Right lobe of liver (tissue), 6 donors: ENCODE measurements around the gene FILIP1L. TPM values are rescaled to one million over a fixed set of nuclear protein-coding genes. Genes with fewer than 3 reads are reported as not detected.
A peak's percentile ranks its signal among the peaks of the same experiment; 100 is the strongest.

ENCODE experiments used
- ATAC-seq, 4 donors: fragments of 200-7000 bp; cut with Tn5 transposase; one replicate each; pipeline ENCODE4 v1.9.1; 2020; ENCODE audit warnings: mild to moderate bottlenecking in 4 of 4, moderate library complexity in 4 of 4
- DNase-seq, 3 donors: peaks; one replicate each; pipeline ENCODE4 v3.0.0-alpha.2; 2020
- H3K27ac ChIP-seq, 3 donors: fragments of 200-600 bp; one replicate each; pipeline ENCODE4 v1.8.0; 2022
- H3K27me3 ChIP-seq, 2 donors: fragments of 200-600 bp; one replicate each; pipeline ENCODE4 v1.8.0; 2022
- H3K36me3 ChIP-seq, 4 donors: fragments of 200-600 bp; sonication (generic) in 1 of 4; one replicate each; pipeline versions ENCODE4 v1.5.1 to v1.8.0; 2017 to 2022; ENCODE audit warnings: control low read depth in 1 of 4
- H3K4me1 ChIP-seq, 4 donors: fragments of 200-600 bp; sonication (generic) in 1 of 4; one replicate each; pipeline versions ENCODE4 v1.5.1 to v1.8.0; 2017 to 2022; ENCODE audit warnings: control low read depth in 1 of 4
- H3K4me3 ChIP-seq, 3 donors: fragments of 200-600 bp; one replicate each; pipeline ENCODE4 v1.8.0; 2022
- H3K9me3 ChIP-seq, 4 donors: fragments of 200-600 bp; sonication (generic) in 1 of 4; one replicate each; pipeline versions ENCODE4 v1.5.1 to v1.8.0; 2017 to 2022; ENCODE audit warnings: control low read depth in 1 of 4
- POLR2A ChIP-seq: fragments of 450-650 bp; IDR thresholded peaks from one replicate; pipeline ENCODE4 v1.6.1; 2017; ENCODE audit warnings: antibody characterized with exemption, mild to moderate bottlenecking
- WGBS: methylation state at CpG from one replicate; pipeline ENCODE4 v1.1.6; 2018; ENCODE audit warnings: low coverage, low lambda C conversion rate; ENCODE audit not compliant: insufficient coverage; ENCODE audit errors: missing lambda C conversion rate; 5-methylcytosine and 5-hydroxymethylcytosine counted together
- intact Hi-C, 2 donors: fragments of 100-400 bp; cut with DNase I; formaldehyde crosslinking; loops; one replicate each; pipeline versions ENCODE4 v1.11.2 to v1.14.1; 2022
- total RNA-seq, 6 experiments: library from RNA; depleted of rRNA in 2 of 6; stranded (reverse); fragments of >200 nt in 2 of 6; fragmentation: NEBNext Ultra II Directional in 3 of 6; extraction: Animal tissue kit (Norgen Biotek cat#: 25700) in 3 of 6; gene quantifications; one replicate each; pipeline versions ENCODE4 v1.1.0 to v1.2.4, GENCODE V29; 2016 to 2023
- TF ChIP-seq, protein P1 (sequence below), 4 donors: fragments of 200-600 bp in 3 of 4; fragments of 450-650 bp in 1 of 4; IDR thresholded peaks; one replicate each; pipeline versions ENCODE4 v1.5.1 to v1.8.0; 2016 to 2022; ENCODE audit warnings: antibody characterized with exemption in 4 of 4, mild to moderate bottlenecking in 2 of 4
- donor health status: DM: no; HTN: yes; CAD: no.
- donor health status: DM: no; HTN: no; CAD: no.
- donor health status: DM: no; HTN: no; CAD: no.
- donor health status: DM: no; HTN: yes; CAD: no.
- donor health status: DM: no; HTN: yes; CAD: no.

Gene FILIP1L
- total RNA-seq, 6 experiments from 2014 or later = 0.97 to 10.8 (median 3.6) TPM

DNA sequence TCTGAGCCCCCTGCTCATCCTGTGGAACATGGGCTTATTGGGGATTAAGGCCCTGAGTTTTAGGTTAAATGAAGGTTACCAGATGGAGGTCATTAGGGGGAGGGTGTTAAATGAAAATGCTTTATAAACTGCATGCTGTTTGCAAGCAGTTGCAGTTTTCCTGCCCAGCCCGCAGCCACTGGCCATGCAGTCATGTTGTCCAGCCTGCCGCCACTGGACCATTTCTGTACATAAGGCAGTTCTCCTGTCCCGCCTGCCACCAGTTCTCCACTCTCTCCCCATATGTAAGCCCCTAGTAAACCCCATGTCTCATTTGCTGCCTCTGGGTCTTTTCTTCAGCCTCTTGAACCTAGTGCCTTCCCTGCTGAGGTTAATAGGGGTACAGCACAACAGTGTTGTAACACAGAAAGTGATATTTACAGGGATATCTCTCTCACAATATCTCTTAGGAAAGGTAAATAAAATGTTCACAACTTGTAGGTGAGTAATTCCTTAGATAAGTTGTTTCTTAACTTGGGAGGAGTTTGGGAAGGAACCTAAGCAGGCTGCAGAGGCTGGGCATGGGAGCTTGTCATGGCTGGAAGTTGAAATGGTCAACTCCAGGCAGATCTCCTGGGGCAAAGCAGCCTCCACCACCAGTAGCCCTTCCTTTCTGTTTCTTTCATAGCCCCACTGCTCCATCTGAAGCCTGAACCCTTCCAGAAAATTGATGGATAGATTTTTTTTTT lies 148.5 kb downstream of the FILIP1L start:
- Histone ChIP-seq H3K4me3 (no peak overlapping the region), H3K4me1 (no peaks in the 10 kb centered on the region), H3K36me3 (no peaks in the 10 kb centered on the region), H3K27ac (no peak overlapping the region), H3K27me3 (no peaks in the 10 kb centered on the region), H3K9me3 (no peaks in the 10 kb centered on the region)
- DNase-seq (no peak), ATAC-seq (no peak)
- no peak for TF ChIP-seq POLR2A
- TF ChIP-seq, protein P1, sequence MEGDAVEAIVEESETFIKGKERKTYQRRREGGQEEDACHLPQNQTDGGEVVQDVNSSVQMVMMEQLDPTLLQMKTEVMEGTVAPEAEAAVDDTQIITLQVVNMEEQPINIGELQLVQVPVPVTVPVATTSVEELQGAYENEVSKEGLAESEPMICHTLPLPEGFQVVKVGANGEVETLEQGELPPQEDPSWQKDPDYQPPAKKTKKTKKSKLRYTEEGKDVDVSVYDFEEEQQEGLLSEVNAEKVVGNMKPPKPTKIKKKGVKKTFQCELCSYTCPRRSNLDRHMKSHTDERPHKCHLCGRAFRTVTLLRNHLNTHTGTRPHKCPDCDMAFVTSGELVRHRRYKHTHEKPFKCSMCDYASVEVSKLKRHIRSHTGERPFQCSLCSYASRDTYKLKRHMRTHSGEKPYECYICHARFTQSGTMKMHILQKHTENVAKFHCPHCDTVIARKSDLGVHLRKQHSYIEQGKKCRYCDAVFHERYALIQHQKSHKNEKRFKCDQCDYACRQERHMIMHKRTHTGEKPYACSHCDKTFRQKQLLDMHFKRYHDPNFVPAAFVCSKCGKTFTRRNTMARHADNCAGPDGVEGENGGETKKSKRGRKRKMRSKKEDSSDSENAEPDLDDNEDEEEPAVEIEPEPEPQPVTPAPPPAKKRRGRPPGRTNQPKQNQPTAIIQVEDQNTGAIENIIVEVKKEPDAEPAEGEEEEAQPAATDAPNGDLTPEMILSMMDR (IDR thresholded peaks at IDR 0.05) = no peak
- intact Hi-C loops = no loop called here
- no CpG with 5 or more reads among the region's 3 CpGs for WGBS

GRCh38 chr3:99965077-99965476 lies 149.2 kb downstream of the FILIP1L start:
- Histone ChIP-seq H3K9me3 (no peaks in the 10 kb centered on the region), H3K36me3 (no peaks in the 10 kb centered on the region), H3K27me3 (no peaks in the 10 kb centered on the region), H3K27ac (no peak overlapping the region), H3K4me1 (peaks cover 0 to 6% (median 0%) of the 10 kb centered on the region in 4 donors), H3K4me3 (no peak overlapping the region)
- WGBS = 80% methylated on average over 1 of the region's 1 CpG
- intact Hi-C loops = no loop called here
- DNase-seq (no peak), ATAC-seq (peak in 2 of 4 donors; percentile 36 to 40)
- TF ChIP-seq, protein P1 (IDR thresholded peaks at IDR 0.05) = no peak
- no peak for TF ChIP-seq POLR2A

DNA sequence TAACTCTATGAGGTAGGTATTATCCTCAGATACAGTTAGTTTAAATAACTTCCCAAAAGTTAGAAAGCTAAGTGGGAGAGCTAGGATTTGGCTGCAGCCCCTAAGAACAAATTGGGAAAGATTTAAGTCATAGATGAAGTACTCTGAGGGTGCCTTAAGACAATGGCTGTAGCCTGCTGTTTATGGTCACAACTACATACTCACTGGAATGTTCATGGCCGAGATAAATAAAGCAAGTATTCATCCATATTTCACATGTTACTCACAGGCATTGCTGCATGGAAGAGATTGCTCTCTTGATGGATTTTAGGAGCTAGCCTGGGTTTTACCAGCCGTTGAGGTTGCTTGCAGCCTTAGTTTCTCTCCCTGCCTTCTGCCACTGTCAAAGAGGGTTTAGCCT lies 151.6 kb downstream of the FILIP1L start:
- ATAC-seq = no peak
- Histone ChIP-seq H3K9me3 (no peaks in the 10 kb centered on the region), H3K36me3 (no peaks in the 10 kb centered on the region), H3K4me3 (no peak overlapping the region), H3K4me1 (peaks cover 0 to 6% (median 0%) of the 10 kb centered on the region in 4 donors), H3K27me3 (no peaks in the 10 kb centered on the region), H3K27ac (no peak overlapping the region)
- WGBS = 100% methylated on average over 2 of the region's 2 CpGs
- intact Hi-C loops = no loop called here
- no peak for DNase-seq
- TF ChIP-seq, protein P1 (IDR thresholded peaks at IDR 0.05) = no peak
- no peak for TF ChIP-seq POLR2A

DNA sequence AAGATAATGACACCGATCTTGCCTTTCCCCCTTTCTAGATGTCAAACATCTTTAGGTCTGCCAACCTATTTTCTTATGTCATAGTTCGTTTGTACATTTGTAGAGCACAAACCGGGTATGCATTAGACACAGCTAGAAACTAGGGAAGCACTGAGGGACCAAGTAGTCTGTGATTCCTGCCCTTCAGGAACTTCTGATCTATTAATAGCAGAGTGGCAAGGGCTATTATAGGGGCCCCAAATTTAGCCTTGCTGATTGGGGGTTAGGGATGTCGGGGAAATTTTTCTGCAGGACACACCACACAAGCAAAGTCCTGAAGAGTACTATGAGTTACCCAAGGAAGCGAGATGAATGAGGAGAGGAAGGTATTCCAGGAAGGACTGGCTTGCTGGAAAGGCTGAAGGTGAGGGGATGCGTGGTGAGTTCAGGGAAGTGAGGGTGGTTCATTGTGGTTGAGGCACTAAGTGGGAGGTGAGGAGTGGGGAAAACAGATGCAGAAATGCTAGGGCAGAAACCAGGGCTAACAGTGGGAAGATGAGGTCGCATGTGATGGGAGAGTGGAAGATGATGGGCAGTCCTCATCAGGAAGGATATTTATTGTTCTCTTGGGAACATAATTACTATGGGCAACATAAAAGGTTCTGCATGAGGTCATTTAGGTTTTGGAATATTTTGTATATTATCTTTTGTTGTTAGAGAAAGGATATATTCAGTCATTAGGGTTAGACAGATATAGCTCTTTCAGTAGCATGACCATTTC lies 152.4 kb downstream of the FILIP1L start:
- no peaks in the 10 kb centered on the region for H3K27me3 ChIP-seq
- TF ChIP-seq, protein P1 (IDR thresholded peaks at IDR 0.05) = no peak
- TF ChIP-seq POLR2A = no peak
- H3K9me3 ChIP-seq = no peaks in the 10 kb centered on the region
- no peak overlapping the region for H3K4me3 ChIP-seq
- WGBS = 95% methylated on average over 7 of the region's 7 CpGs
- DNase-seq (no peak), ATAC-seq (no peak)
- intact Hi-C loops = no loop called here
- H3K36me3 ChIP-seq = no peaks in the 10 kb centered on the region
- no peak overlapping the region for H3K27ac ChIP-seq
- peaks cover 0 to 9% (median 0%) of the 10 kb centered on the region in 4 donors for H3K4me1 ChIP-seq
